Hypothalamus (tissue), 51 donors: ENCODE data around the gene RAB33B.
"Not testable (repeated sequence)": the region's sequence is repeated elsewhere in the genome, so short reads cannot be mapped to it uniquely, and the experiment has no call there.

ENCODE experiments used
- DNase-seq, 51 donors: peaks; one replicate each; lab custom pipeline; 2025; lab: John Stamatoyannopoulos, UW

The RAB33B gene

GRCh38 chr4:139454111-139455045 lies at the start of gene RAB33B:
RAB33B (plus strand) TSS chr4:139454121; CDS start chr4:139454196, 75 bp downstream.
- peak in 2 of 51 donors; percentile 42 to 58 for DNase-seq

DNA sequence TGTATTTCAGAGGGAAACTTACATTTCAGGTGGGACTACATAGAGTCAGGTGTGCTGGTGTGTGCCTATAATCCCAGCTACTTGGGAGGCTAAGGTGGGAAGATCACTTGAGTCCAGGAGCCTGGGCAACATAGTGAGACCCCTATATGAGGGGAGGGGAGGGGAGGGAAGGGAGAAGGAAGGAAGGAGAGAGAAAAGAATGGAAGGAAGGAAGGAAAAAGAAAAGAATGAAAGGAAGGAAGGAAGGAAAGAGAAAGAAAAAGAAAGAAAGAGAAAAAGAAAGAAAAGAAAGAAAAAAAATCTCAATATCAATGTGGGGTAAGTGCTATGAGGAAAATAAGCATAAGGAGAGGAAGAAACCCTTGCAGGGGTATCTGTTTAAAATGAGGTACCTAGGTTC lies 43.6 kb upstream of the RAB33B start:
- DNase-seq = no peak

- DNase-seq = not testable (repeated sequence)
Observed at GRCh38 chr4:139414671-139415210, 39.2 kb upstream of the RAB33B start.

- DNase-seq = peak in 1 of 51 donors; percentile 22
Observed at GRCh38 chr4:139416073-139416673, 37.7 kb upstream of the RAB33B start.

GRCh38 chr4:139419388-139419914 lies 34.5 kb upstream of the RAB33B start:
- peak in 18 of 51 donors; percentile 2 to 33 (median 6) for DNase-seq

DNA sequence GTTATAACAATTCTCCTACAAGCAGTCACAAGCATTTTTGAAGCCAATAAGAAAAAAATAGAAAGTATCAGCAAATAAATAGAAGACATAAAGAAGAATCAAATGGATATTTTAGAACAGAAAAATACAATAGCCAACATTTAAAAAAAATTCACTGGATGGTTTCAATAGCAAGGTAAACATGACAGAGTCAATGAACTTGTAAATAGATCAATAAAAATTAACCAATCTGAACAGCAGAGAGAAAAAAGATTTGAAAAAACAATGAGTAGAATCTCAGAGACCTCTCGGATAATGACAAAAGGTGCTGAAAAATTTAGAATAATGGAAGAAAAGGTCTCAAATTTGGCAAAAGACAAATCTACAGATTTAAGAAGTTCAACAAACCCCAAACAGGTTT lies 33.3 kb upstream of the RAB33B start:
- no peak for DNase-seq

GRCh38 chr4:139436122-139436521 lies 17.8 kb upstream of the RAB33B start:
- no peak for DNase-seq

GRCh38 chr4:139438141-139438540 lies 15.8 kb upstream of the RAB33B start:
- no peak for DNase-seq

- DNase-seq = no peak
Observed at GRCh38 chr4:139441029-139441428, 12.9 kb upstream of the RAB33B start.

DNA sequence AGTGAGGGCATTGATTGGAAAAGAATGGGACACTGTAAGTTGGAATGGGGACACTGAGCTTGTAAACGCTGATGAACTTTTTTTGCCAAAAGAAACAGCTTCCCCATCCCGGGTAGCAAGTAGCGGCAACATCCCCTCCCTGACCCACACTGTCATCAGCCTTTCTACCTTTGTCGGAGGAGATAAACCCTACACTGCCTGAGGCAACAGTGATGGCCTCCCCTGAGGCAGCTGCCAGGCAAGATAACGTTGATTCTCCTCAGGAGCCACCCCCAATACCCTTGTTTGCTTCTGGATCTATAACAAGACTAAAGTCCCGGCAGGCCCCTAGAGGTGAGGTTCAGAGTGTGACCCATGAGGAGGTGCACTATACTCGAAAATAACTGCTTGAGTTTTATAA lies 10.3 kb upstream of the RAB33B start:
- no peak for DNase-seq

DNA sequence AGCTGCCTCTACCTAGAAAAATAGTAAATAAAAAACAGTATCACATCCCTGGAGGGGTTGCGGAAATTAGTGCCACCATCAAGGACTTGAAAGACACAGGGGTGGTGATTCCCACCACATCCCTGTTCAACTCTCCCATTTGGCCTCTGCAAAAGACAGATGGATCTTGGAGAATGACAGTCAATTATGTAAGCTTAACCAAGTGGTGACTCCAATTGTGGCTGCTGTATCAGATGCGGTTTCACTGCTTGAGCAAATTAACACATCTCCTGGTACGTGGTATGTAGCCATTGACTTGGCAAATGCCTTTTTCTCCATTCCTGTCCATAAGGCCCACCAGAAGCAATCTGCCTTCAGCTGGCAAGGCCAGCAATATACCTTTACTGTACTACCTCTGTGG lies 9.0 kb upstream of the RAB33B start:
- DNase-seq = not testable (repeated sequence)

GRCh38 chr4:139447078-139447477 lies 6.8 kb upstream of the RAB33B start:
- DNase-seq = not testable (repeated sequence)

GRCh38 chr4:139450586-139450985 lies 3.3 kb upstream of the RAB33B start:
- no peak for DNase-seq

- no peak for DNase-seq
Observed at GRCh38 chr4:139451997-139452396, 1.9 kb upstream of the RAB33B start.

DNA sequence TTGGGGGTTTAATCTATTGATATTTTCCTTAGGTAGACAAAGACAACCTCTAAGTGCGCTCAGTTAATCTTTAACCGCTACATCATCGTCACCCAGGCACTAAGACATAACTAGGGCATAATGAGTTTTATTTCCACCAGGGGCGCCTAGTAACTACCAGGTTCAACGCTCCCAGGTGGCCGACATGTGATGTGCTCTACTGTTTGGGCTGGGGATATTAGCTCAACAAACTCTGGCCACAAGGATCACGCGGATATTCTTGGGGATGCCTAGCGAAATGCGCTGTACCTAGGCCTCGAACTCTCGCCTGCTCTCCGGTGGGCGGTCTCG lies 915 bp upstream of the RAB33B start:
- peak in 1 of 51 donors; percentile 53 for DNase-seq

GRCh38 chr4:139453371-139454110 lies 380 bp upstream of the RAB33B start:
- peak; percentile 64 to 99 (median 92) for DNase-seq

- peak in 2 of 51 donors; percentile 4 to 18 for DNase-seq
Observed at GRCh38 chr4:139455126-139455538, 1.2 kb downstream of the RAB33B start.

- DNase-seq = no peak
Observed at GRCh38 chr4:139457318-139457717, 3.4 kb downstream of the RAB33B start.

DNA sequence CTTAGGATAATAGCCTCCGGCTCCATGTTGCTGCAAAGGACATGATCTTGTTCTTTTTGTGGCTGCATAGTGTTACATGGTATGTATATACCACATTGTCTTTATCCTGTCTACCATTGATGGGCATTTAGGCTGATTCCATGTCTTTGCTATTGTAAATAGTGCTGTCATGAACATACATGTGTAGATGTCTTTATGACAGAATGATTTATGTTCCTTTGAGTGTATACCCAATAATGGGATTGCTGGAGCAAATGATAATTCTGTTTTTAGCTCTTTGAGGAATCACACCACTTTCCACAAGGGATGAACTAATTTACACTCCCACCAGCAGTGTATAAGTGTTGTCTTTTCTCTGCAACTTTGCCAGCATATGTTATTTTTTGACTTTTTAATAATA lies 4.6 kb downstream of the RAB33B start:
- no peak for DNase-seq

DNA sequence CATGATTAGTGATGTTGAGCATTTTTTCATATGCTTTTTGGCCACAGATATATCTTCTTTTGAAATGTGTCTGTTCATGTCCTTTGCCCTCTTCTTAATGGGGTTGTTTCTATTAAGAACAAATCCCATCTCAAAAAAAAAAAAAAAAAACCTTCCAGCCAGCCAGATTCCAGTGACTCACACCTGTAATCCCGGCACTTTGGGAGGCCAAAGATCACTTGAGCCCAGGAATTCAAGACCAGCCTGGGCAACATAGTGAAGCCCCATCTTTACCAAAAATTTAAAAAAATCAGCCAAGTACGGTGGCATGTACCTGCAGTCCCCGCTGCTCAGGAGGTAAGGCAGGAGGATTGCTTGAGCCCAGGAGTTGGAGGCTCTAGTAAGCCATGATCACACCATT lies 5.1 kb downstream of the RAB33B start:
- no peak for DNase-seq

DNA sequence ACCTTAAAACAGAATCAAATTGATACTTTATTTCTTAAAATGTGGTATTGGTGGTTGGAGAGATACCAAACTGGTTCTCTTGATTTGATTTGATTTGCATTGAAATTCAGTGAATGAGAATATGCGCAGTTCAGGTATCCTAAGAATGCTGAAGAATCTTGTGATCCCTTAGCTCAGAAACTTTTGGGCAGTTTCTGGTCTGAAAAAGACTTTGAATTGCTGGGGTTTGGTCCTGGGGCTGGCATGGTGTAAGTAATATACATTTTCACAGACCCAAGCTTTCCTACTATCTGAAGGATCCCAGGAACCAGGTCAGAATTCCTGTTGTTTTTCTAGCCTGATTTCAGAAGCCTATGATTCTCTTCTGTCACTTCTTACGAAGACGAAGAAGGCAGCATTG lies 6.6 kb downstream of the RAB33B start:
- no peak for DNase-seq
